H1 (cell line): Measurements from ENCODE around the gene CHMP5. TPM values are rescaled to one million over a fixed set of nuclear protein-coding genes. Genes with fewer than 3 reads are reported as not detected.

Experiments
- CTCF ChIA-PET: fragments of 300-600 bp; sonication (Branson Sonifier 250); formaldehyde crosslinking; loops from one replicate; lab custom pipeline; 2021; ENCODE audit not compliant: partially characterized antibody; lab: Charles Lee
- POLR2A ChIA-PET: fragments of 300-600 bp; sonication (Branson Sonifier 250); formaldehyde crosslinking; loops from one replicate; lab custom pipeline; 2021; ENCODE audit warnings: inconsistent platforms; ENCODE audit not compliant: partially characterized antibody; lab: Charles Lee
- DNase-seq, 2 experiments: peaks; one replicate each; pipeline versions ENCODE4 v3.0.0 to v3.0.0-alpha.2; 2010 to 2022; ENCODE audit warnings: low spot score in 2 of 2, low read depth in 1 of 2, mixed read lengths in 1 of 2
- FAIRE-seq: peaks from 2 replicates; lab custom pipeline; 2011; peaks lifted over from hg19 to GRCh38; lab: Jason Lieb, UNC
- H2AFZ ChIP-seq: 2 replicates; pipeline ENCODE4 v1.8.1; 2012; ENCODE audit warnings: low read length, inconsistent platforms
- H2AK5ac ChIP-seq: 2 replicates; pipeline ENCODE4 v1.6.1; 2013; ENCODE audit warnings: low read depth, low read length
- H2BK120ac ChIP-seq: replicated peaks from 2 replicates; pipeline ENCODE3; 2013; ENCODE audit warnings: low read depth, low read length, inconsistent platforms
- H2BK12ac ChIP-seq: 2 replicates; pipeline ENCODE4 v1.6.1; 2013; ENCODE audit warnings: low read depth, low read length
- H2BK15ac ChIP-seq: 2 replicates; pipeline ENCODE4 v1.6.1; 2013; ENCODE audit warnings: low read length
- H2BK20ac ChIP-seq: 2 replicates; pipeline ENCODE4 v1.6.1; 2013; ENCODE audit warnings: low read length
- H2BK5ac ChIP-seq: 2 replicates; pipeline ENCODE4 v1.6.1; 2013; ENCODE audit warnings: low read depth, low read length
- H3K14ac ChIP-seq: 2 replicates; pipeline ENCODE4 v1.6.1; 2013; ENCODE audit warnings: inconsistent platforms; ENCODE audit not compliant: insufficient read length
- H3K18ac ChIP-seq: 2 replicates; pipeline ENCODE4 v1.6.1; 2013; ENCODE audit warnings: low read length; ENCODE audit errors: extremely low read depth
- H3K23ac ChIP-seq: 2 replicates; pipeline ENCODE4 v1.6.1; 2013; ENCODE audit warnings: inconsistent platforms; ENCODE audit not compliant: insufficient read length
- H3K23me2 ChIP-seq: 2 replicates; pipeline ENCODE4 v1.6.1; 2013; ENCODE audit warnings: low read depth, low read length
- H3K27ac ChIP-seq: 2 replicates; pipeline ENCODE4 v1.6.1; 2011; ENCODE audit warnings: low read depth, low read length, inconsistent platforms
- H3K27me3 ChIP-seq, 4 experiments: replicated peaks in 1 of 4; 1 replicate in 1 of 4; 2 replicates in 3 of 4; pipeline versions ENCODE4 v1.6.1 to v1.8.1; 2011 to 2013; ENCODE audit warnings: low read length in 3 of 4, mild to moderate bottlenecking in 3 of 4, inconsistent platforms in 2 of 4, mixed read lengths in 2 of 4, moderate library complexity in 1 of 4; ENCODE audit not compliant: control insufficient read depth in 3 of 4, insufficient read depth in 3 of 4; ENCODE audit errors: extremely low read depth in 1 of 4
- H3K36me3 ChIP-seq, 4 experiments: 2 replicates each; pipeline versions ENCODE4 v1.6.1 to v1.8.1; 2011 to 2013; ENCODE audit warnings: mild to moderate bottlenecking in 4 of 4, low read length in 3 of 4, moderate library complexity in 2 of 4, control low read depth in 1 of 4, inconsistent platforms in 1 of 4; ENCODE audit not compliant: insufficient read depth in 4 of 4, control insufficient read depth in 2 of 4
- H3K4ac ChIP-seq: replicated peaks from 2 replicates; pipeline ENCODE3; 2013; ENCODE audit warnings: low read length, low read depth, mixed read lengths, inconsistent platforms; ENCODE audit not compliant: insufficient read length
- H3K4me1 ChIP-seq, 4 experiments: replicated peaks in 1 of 4; 1 replicate in 1 of 4; 2 replicates in 3 of 4; pipeline versions ENCODE4 v1.6.1 to v1.8.1; 2011 to 2013; ENCODE audit warnings: low read length in 3 of 4, inconsistent platforms in 2 of 4, mixed read lengths in 1 of 4; ENCODE audit not compliant: insufficient read depth in 4 of 4, control insufficient read depth in 3 of 4
- H3K4me2 ChIP-seq, 2 experiments: 2 replicates each; pipeline versions ENCODE4 v1.6.1 to v1.8.1; 2011 to 2013; ENCODE audit warnings: low read depth in 2 of 2, low read length in 2 of 2, control low read depth in 1 of 2, inconsistent platforms in 1 of 2, mild to moderate bottlenecking in 1 of 2; ENCODE audit not compliant: insufficient read depth in 1 of 2
- H3K4me3 ChIP-seq, 4 experiments: fragments of 200-600, 300-600 bp in 1 of 4; sonication (generic), shearing (Covaris generic), sonication (Bioruptor Twin) in 1 of 4; 2 replicates each; pipeline versions ENCODE4 v1.5.1 to v1.8.1; 2011 to 2016; ENCODE audit warnings: low read length in 4 of 4, low read depth in 3 of 4, control low read depth in 2 of 4, inconsistent platforms in 2 of 4, mild to moderate bottlenecking in 2 of 4, mixed read lengths in 1 of 4, moderate library complexity in 1 of 4; ENCODE audit not compliant: insufficient read depth in 2 of 4; ENCODE audit errors: extremely low read depth in 1 of 4
- H3K56ac ChIP-seq: replicated peaks from 2 replicates; pipeline ENCODE3; 2013; ENCODE audit warnings: low read depth, mild to moderate bottlenecking, mixed read lengths, low read length, inconsistent platforms; ENCODE audit not compliant: insufficient read length
- H3K79me1 ChIP-seq: 2 replicates; pipeline ENCODE4 v1.6.1; 2013; ENCODE audit warnings: low read depth, low read length, control low read depth
- H3K79me2 ChIP-seq, 2 experiments: 2 replicates each; pipeline versions ENCODE4 v1.6.1 to v1.8.1; 2012 to 2013; ENCODE audit warnings: low read length in 2 of 2, mild to moderate bottlenecking in 2 of 2, inconsistent platforms in 1 of 2; ENCODE audit not compliant: insufficient read depth in 2 of 2, control insufficient read depth in 1 of 2
- H3K9ac ChIP-seq, 4 experiments: replicated peaks in 1 of 4; 1 replicate in 1 of 4; 2 replicates in 3 of 4; pipeline versions ENCODE4 v1.6.1 to v1.8.1; 2011 to 2013; ENCODE audit warnings: low read depth in 3 of 4, low read length in 3 of 4, control low read depth in 2 of 4, mild to moderate bottlenecking in 2 of 4, moderate library complexity in 2 of 4, inconsistent platforms in 1 of 4; ENCODE audit errors: extremely low read depth in 1 of 4
- H3K9me3 ChIP-seq, 2 experiments: 2 replicates each; pipeline versions ENCODE4 v1.6.1 to v1.8.1; 2012 to 2013; ENCODE audit warnings: mild to moderate bottlenecking in 2 of 2, moderate library complexity in 2 of 2, control low read depth in 1 of 2, inconsistent platforms in 1 of 2, low read depth in 1 of 2, low read length in 1 of 2, mixed read lengths in 1 of 2; ENCODE audit not compliant: insufficient read depth in 2 of 2
- H4K20me1 ChIP-seq, 2 experiments: replicated peaks in 1 of 2; 2 replicates each; pipeline versions ENCODE3 to v1.8.1; 2011 to 2013; ENCODE audit warnings: inconsistent platforms in 2 of 2, low read length in 2 of 2, mild to moderate bottlenecking in 1 of 2; ENCODE audit not compliant: insufficient read depth in 2 of 2, control insufficient read depth in 1 of 2
- H4K5ac ChIP-seq: 2 replicates; pipeline ENCODE4 v1.6.1; 2013; ENCODE audit warnings: low read length, low read depth, mixed read lengths, inconsistent platforms; ENCODE audit not compliant: insufficient read length
- H4K8ac ChIP-seq: 2 replicates; pipeline ENCODE4 v1.8.0; 2013; ENCODE audit warnings: mild to moderate bottlenecking, moderate library complexity, low read length, inconsistent platforms; ENCODE audit not compliant: insufficient read depth; ENCODE audit errors: extremely low read depth
- H4K91ac ChIP-seq: replicated peaks from 2 replicates; pipeline ENCODE3; 2013; ENCODE audit warnings: low read length, mixed read lengths, inconsistent platforms; ENCODE audit not compliant: insufficient read length
- ATF3 ChIP-seq: IDR thresholded peaks from 2 replicates; pipeline ENCODE4 v1.6.1; 2011; ENCODE audit warnings: low read depth, mild to moderate bottlenecking, low read length; ENCODE audit not compliant: insufficient read depth
- BACH1 ChIP-seq: IDR thresholded peaks from 2 replicates; pipeline ENCODE4 v1.6.1; 2012; ENCODE audit warnings: low read length, improper control_type of control experiment
- CHD2 ChIP-seq: IDR thresholded peaks from 2 replicates; pipeline ENCODE4 v1.6.1; 2012; ENCODE audit warnings: low read length, improper control_type of control experiment
- CTBP2 ChIP-seq: IDR thresholded peaks from 2 replicates; pipeline ENCODE4 v1.7.0; 2011; ENCODE audit warnings: borderline replicate concordance, mild to moderate bottlenecking, moderate library complexity, mixed read lengths, low read length; ENCODE audit not compliant: insufficient read depth, insufficient read length
- E2F6 ChIP-seq: IDR thresholded peaks from 2 replicates; pipeline ENCODE4 v1.6.1; 2012; ENCODE audit warnings: inconsistent platforms
- EP300 ChIP-seq, 2 experiments: IDR thresholded peaks; 1 replicate in 1 of 2; 2 replicates in 1 of 2; pipeline ENCODE4 v1.6.1; 2011 to 2012; ENCODE audit warnings: low read depth in 2 of 2, low read length in 2 of 2, mild to moderate bottlenecking in 2 of 2, borderline replicate concordance in 1 of 2, inconsistent platforms in 1 of 2, moderate library complexity in 1 of 2
- EZH2 ChIP-seq: fragments of 200-600 bp; sonication (generic); IDR thresholded peaks from 2 replicates; pipeline ENCODE4 v1.7.1; 2012; ENCODE audit warnings: low read depth, mild to moderate bottlenecking, moderate library complexity, low read length, inconsistent platforms; ENCODE audit not compliant: severe bottlenecking
- GTF2F1 ChIP-seq: IDR thresholded peaks from 2 replicates; pipeline ENCODE4 v1.6.1; 2012; ENCODE audit warnings: low read depth, low read length, improper control_type of control experiment, borderline replicate concordance
- MAX ChIP-seq: IDR thresholded peaks from 2 replicates; pipeline ENCODE4 v1.6.1; 2012; ENCODE audit warnings: inconsistent platforms
- SIX5 ChIP-seq: IDR thresholded peaks from 2 replicates; pipeline ENCODE4 v1.6.1; 2011; ENCODE audit warnings: mild to moderate bottlenecking, low read depth, low read length
- SUZ12 ChIP-seq: fragments of 200-600 bp; sonication (generic); IDR thresholded peaks from 2 replicates; pipeline ENCODE4 v1.6.1; 2012; ENCODE audit warnings: mild to moderate bottlenecking, inconsistent platforms, low read length, moderate library complexity, mixed read lengths
- USF2 ChIP-seq: IDR thresholded peaks from 2 replicates; pipeline ENCODE4 v1.6.1; 2011; ENCODE audit warnings: low read length, improper control_type of control experiment
- WGBS, 2 experiments: shearing (Covaris generic) in 1 of 2; methylation state at CpG; one replicate each; pipeline versions ENCODE4 v1.1.6 to v1.1.7; 2013 to 2015; ENCODE audit warnings: low lambda C conversion rate in 2 of 2, mixed read lengths in 2 of 2, inconsistent platforms in 1 of 2, low coverage in 1 of 2, missing lambda C conversion rate in 1 of 2; ENCODE audit not compliant: insufficient replicate concordance in 2 of 2, insufficient coverage in 1 of 2, insufficient read length in 1 of 2; ENCODE audit errors: extremely low coverage in 1 of 2, missing lambda C conversion rate in 1 of 2; 5-methylcytosine and 5-hydroxymethylcytosine counted together
- polyA plus RNA-seq, 7 experiments: library from polyadenylated mRNA; depleted of rRNA in 3 of 7; stranded (reverse) in 5 of 7; unstranded in 2 of 7; fragments of >200 nt in 5 of 7; fragments of 200-250 nt in 2 of 7; gene quantifications; 1 replicate in 5 of 7; 2 replicates in 1 of 7; 4 replicates in 1 of 7; pipeline versions ENCODE4 v1.2.1 to v1.2.3, GENCODE V29; 2011 to 2013; ENCODE audit warnings: missing spikeins in 2 of 7, mixed read lengths in 2 of 7
- total RNA-seq: library from RNA; stranded (reverse); fragmentation: NEBNext Ultra II Directional; extraction: Animal tissue kit (Norgen Biotek cat#: 25700); gene quantifications from 2 replicates; pipeline ENCODE4 v1.2.1, GENCODE V29; 2021

CHMP5 gene
- total and polyA plus RNA-seq, 2 of the 8 experiments (the other 6 are each of a cell fraction or from before 2014, with no cell fraction given) = 25.0 to 47.3 TPM

GRCh38 chr9:33221568-33221884 lies 43.3 kb upstream of the CHMP5 start:
- Histone ChIP-seq H2BK20ac (no peak overlapping the region), H2BK5ac (no peak overlapping the region), H3K79me1 (no peaks in the 10 kb centered on the region), H2BK120ac (no peak overlapping the region), H3K27me3 (no peaks in the 10 kb centered on the region; a peak in 1 of 7 replicates), H4K8ac (no peak overlapping the region), H3K79me2 (no peaks in the 10 kb centered on the region), H3K36me3 (no peaks in the 10 kb centered on the region), H2BK12ac (no peak overlapping the region), H2BK15ac (no peak overlapping the region), H3K23ac (no peak overlapping the region), H4K20me1 (no peaks in the 10 kb centered on the region), H3K4ac (no peak overlapping the region), H3K27ac (no peak overlapping the region), H3K4me2 (no peak overlapping the region), H3K4me3 (no peak overlapping the region), H3K23me2 (no peaks in the 10 kb centered on the region), H4K5ac (no peak overlapping the region), H3K9me3 (no peaks in the 10 kb centered on the region), H3K18ac (no peak overlapping the region), H3K56ac (no peak overlapping the region), H3K14ac (no peak overlapping the region), H4K91ac (no peak overlapping the region), H3K9ac (no peak overlapping the region), H3K4me1 (no peaks in the 10 kb centered on the region; a peak in 1 of 7 replicates), H2AFZ (no peak overlapping the region), H2AK5ac (no peak overlapping the region)
- ChIA-PET CTCF (interaction anchor here (1.2 kb wide), 1 partner anchor 16 kb away, joined by 3 read pairs; no protein-coding TSS in a partner anchor), POLR2A (no interaction called here)
- TF ChIP-seq SIX5 (no peak), E2F6 (no peak), SUZ12 (no peak), BACH1 (no peak), CHD2 (no peak), MAX (no peak), EP300 (IDR thresholded peaks at IDR 0.05; ENCODE audit: borderline replicate concordance in 1 of 2, low read depth in 2 of 2, low read length in 2 of 2) (no peak), USF2 (no peak), EZH2 (no peak), ATF3 (no peak), CTBP2 (no peak), GTF2F1 (no peak)
- WGBS, 2 experiments = 92% methylated on average over 3 of the region's 3 CpGs; no CpG with 5 or more reads in 1 of the 2 experiments
- DNase-seq = no peak
- FAIRE-seq = no peak
